A549 (cell line): ENCODE data around the gene SPIB. TPM values are rescaled to one million over a fixed set of nuclear protein-coding genes. Genes with fewer than 3 reads are reported as not detected.

Source experiments
- BHLHE40 ChIP-seq: IDR thresholded peaks from 2 replicates; pipeline ENCODE4 v1.6.1; 2012; ENCODE audit warnings: low read depth, low read length, inconsistent platforms
- CEBPB ChIP-seq, 2 experiments: fragments of >200 bp in 1 of 2; sonication (Bioruptor Twin) in 1 of 2; formaldehyde crosslinking in 1 of 2; IDR thresholded peaks; 2 replicates each; pipeline ENCODE4 v1.6.1; 2012 to 2016
- CHD2 ChIP-seq: fragments of 150-350 bp; IDR thresholded peaks from 2 replicates; pipeline ENCODE4 v1.6.1; 2014; ENCODE audit warnings: low read length; ENCODE audit not compliant: partially characterized antibody
- CHD4 ChIP-seq: fragments of 200-600 bp; sonication (generic); IDR thresholded peaks from 2 replicates; pipeline ENCODE4 v1.6.1; 2016; ENCODE audit warnings: antibody characterized with exemption, mild to moderate bottlenecking, borderline replicate concordance
- E2F6 ChIP-seq: IDR thresholded peaks from 2 replicates; pipeline ENCODE4 v1.6.1; 2012; ENCODE audit warnings: low read depth, borderline replicate concordance
- EHMT2 ChIP-seq: fragments of 200-600 bp; sonication (generic); IDR thresholded peaks from 2 replicates; pipeline ENCODE4 v1.6.1; 2016; ENCODE audit warnings: antibody characterized with exemption, low read depth, mild to moderate bottlenecking, moderate library complexity
- ESRRA ChIP-seq: fragments of 150-350 bp; IDR thresholded peaks from 2 replicates; pipeline ENCODE4 v1.6.1; 2014; ENCODE audit warnings: mild to moderate bottlenecking, low read length, borderline replicate concordance
- GATA3 ChIP-seq: IDR thresholded peaks from 2 replicates; pipeline ENCODE4 v1.6.1; 2012; ENCODE audit warnings: borderline replicate concordance
- HDAC2 ChIP-seq: fragments of 200-600 bp; sonication (generic); IDR thresholded peaks from 2 replicates; pipeline ENCODE4 v1.6.1; 2016
- HMGXB4 ChIP-seq: fragments of 250-450 bp; sonication (Bioruptor Pico); IDR thresholded peaks from 2 replicates; pipeline ENCODE4 v1.5.0; 2021; ENCODE audit warnings: mild to moderate bottlenecking, moderate library complexity, borderline replicate concordance
- HOXB13 ChIP-seq: fragments of 250-450 bp; sonication (Bioruptor Pico); IDR thresholded peaks from 2 replicates; pipeline ENCODE4 v1.5.0; 2020; ENCODE audit warnings: low read depth, mild to moderate bottlenecking, moderate library complexity
- JUN ChIP-seq, 2 experiments: fragments of >200 bp; sonication (Bioruptor Twin); formaldehyde crosslinking; IDR thresholded peaks; 2 replicates in 1 of 2; 3 replicates in 1 of 2; pipeline ENCODE4 v1.6.1; 2016 to 2017
- JUNB ChIP-seq: fragments of >200 bp; sonication (Bioruptor Twin); formaldehyde crosslinking; IDR thresholded peaks from 2 replicates; pipeline ENCODE4 v1.6.1; 2016
- KDM1A ChIP-seq: fragments of 200-600 bp; sonication (generic); IDR thresholded peaks from 2 replicates; pipeline ENCODE4 v1.6.1; 2016; ENCODE audit warnings: low read depth, mild to moderate bottlenecking
- MAFK ChIP-seq: fragments of 450-650 bp; IDR thresholded peaks from 2 replicates; pipeline ENCODE4 v1.6.1; 2014; ENCODE audit not compliant: partially characterized antibody
- MAX ChIP-seq: IDR thresholded peaks from 2 replicates; pipeline ENCODE4 v1.6.1; 2012
- MAZ ChIP-seq: fragments of 150-350 bp; IDR thresholded peaks from 2 replicates; pipeline ENCODE4 v1.6.1; 2014; ENCODE audit warnings: antibody characterized with exemption, low read depth, low read length, borderline replicate concordance
- NPAS2 ChIP-seq: fragments of 250-450 bp; sonication (Bioruptor Pico); IDR thresholded peaks from 2 replicates; pipeline ENCODE4 v1.8.0; 2022; ENCODE audit warnings: mild to moderate bottlenecking, moderate library complexity, borderline replicate concordance
- NR3C1 ChIP-seq: fragments of >200 bp; sonication (Bioruptor Twin); formaldehyde crosslinking; IDR thresholded peaks from 3 replicates; pipeline ENCODE4 v1.6.1; 2017
- PBX3 ChIP-seq: IDR thresholded peaks from 2 replicates; pipeline ENCODE4 v1.6.1; 2012
- PHF8 ChIP-seq: fragments of 200-600 bp; sonication (generic); IDR thresholded peaks from 2 replicates; pipeline ENCODE4 v1.6.1; 2016; ENCODE audit warnings: low read depth, mild to moderate bottlenecking, antibody characterized with exemption, moderate library complexity, borderline replicate concordance
- POLR2A ChIP-seq: IDR thresholded peaks from 2 replicates; pipeline ENCODE4 v1.6.1; 2012; ENCODE audit warnings: mild to moderate bottlenecking, low read length
- POLR2AphosphoS2 ChIP-seq: conservative IDR thresholded peaks from 2 replicates; pipeline ENCODE4 v1.6.1; 2012; ENCODE audit warnings: low read length, improper control_type of control experiment, inconsistent platforms
- RAD21 ChIP-seq, 2 experiments: fragments of >200 bp in 1 of 2; sonication (Bioruptor Twin) in 1 of 2; formaldehyde crosslinking in 1 of 2; IDR thresholded peaks in 1 of 2; conservative IDR thresholded peaks in 1 of 2; 2 replicates in 1 of 2; 3 replicates in 1 of 2; pipeline ENCODE4 v1.6.1; 2012 to 2018; ENCODE audit warnings: inconsistent platforms in 1 of 2
- RCOR1 ChIP-seq: fragments of 150-350 bp; IDR thresholded peaks from 2 replicates; pipeline ENCODE4 v1.6.1; 2014; ENCODE audit warnings: antibody characterized with exemption, low read length, low read depth
- RFX5 ChIP-seq: fragments of 450-650 bp; IDR thresholded peaks from 2 replicates; pipeline ENCODE4 v1.7.1; 2014; ENCODE audit warnings: antibody characterized with exemption, mild to moderate bottlenecking, moderate library complexity
- RNF2 ChIP-seq: fragments of 200-600 bp; sonication (generic); IDR thresholded peaks from 2 replicates; pipeline ENCODE4 v1.6.1; 2016; ENCODE audit warnings: low read depth, mild to moderate bottlenecking, antibody characterized with exemption, moderate library complexity, borderline replicate concordance
- SREBF2 ChIP-seq: fragments of 450-650 bp; IDR thresholded peaks from 2 replicates; pipeline ENCODE4 v1.6.1; 2014; ENCODE audit warnings: mild to moderate bottlenecking, moderate library complexity
- TFCP2L1 ChIP-seq: fragments of 250-450 bp; sonication (Bioruptor Pico); IDR thresholded peaks from 2 replicates; pipeline ENCODE4 v1.5.0; 2021; ENCODE audit warnings: mild to moderate bottlenecking
- TP53 ChIP-seq: fragments of 250-450 bp; sonication (Bioruptor Pico); IDR thresholded peaks from 2 replicates; pipeline ENCODE4 v1.5.0; 2021; ENCODE audit warnings: mild to moderate bottlenecking, moderate library complexity
- ZC3H11A ChIP-seq: fragments of 450-650 bp; IDR thresholded peaks from 2 replicates; pipeline ENCODE4 v1.6.1; 2014; ENCODE audit warnings: antibody characterized with exemption, mild to moderate bottlenecking
- ZFP36 ChIP-seq: fragments of 450-650 bp; IDR thresholded peaks from 2 replicates; pipeline ENCODE4 v1.6.1; 2014; ENCODE audit warnings: borderline replicate concordance; ENCODE audit not compliant: partially characterized antibody
- ZNF302 ChIP-seq: fragments of 250-450 bp; sonication (Bioruptor Pico); IDR thresholded peaks from 2 replicates; pipeline ENCODE4 v1.9.0; 2021; ENCODE audit warnings: inconsistent platforms, mild to moderate bottlenecking, moderate library complexity
- ZSCAN20 ChIP-seq: fragments of 250-450 bp; sonication (Bioruptor Pico); IDR thresholded peaks from 2 replicates; pipeline ENCODE4 v1.8.0; 2022; ENCODE audit warnings: mild to moderate bottlenecking, moderate library complexity
- polyA plus RNA-seq, 4 experiments: library from polyadenylated mRNA; depleted of rRNA in 3 of 4; stranded (reverse); fragments of >200 nt; fragmentation: RNase III in 1 of 4; extraction: RNeasy Plus Mini Kit Qiagen cat#74134 plus additional on column Dnase treatment in 1 of 4; gene quantifications; 2 replicates in 3 of 4; 3 replicates in 1 of 4; pipeline ENCODE4 v1.2.3, GENCODE V29; 2011 to 2017
- TF ChIP-seq, protein P1 (sequence below): fragments of 450-650 bp; IDR thresholded peaks from 2 replicates; pipeline ENCODE4 v1.6.1; 2014; ENCODE audit warnings: antibody characterized with exemption
- TF ChIP-seq, protein P2 (sequence below): fragments of >200 bp; sonication (Bioruptor Twin); formaldehyde crosslinking; IDR thresholded peaks from 3 replicates; pipeline ENCODE4 v1.5.1; 2016
- TF ChIP-seq, protein P3 (sequence below): fragments of 250-450 bp; sonication (Bioruptor Pico); IDR thresholded peaks from 2 replicates; pipeline ENCODE4 v1.5.0; 2020; ENCODE audit warnings: low read depth, mild to moderate bottlenecking, moderate library complexity

SPIB gene
- polyA plus RNA-seq, 2 of the 4 experiments (the other 2 are of a cell fraction) = 0.03 TPM; not detected in 1

- TF ChIP-seq BHLHE40 (0 out of 2 replicates have a peak, but pooled peaks have one; percentile 13), TFCP2L1 (no peak), HDAC2 (no peak), PBX3 (no peak), RCOR1 (0 out of 2 replicates have a peak, but pooled peaks have one; percentile 52), HMGXB4 (no peak), PHF8 (peak; percentile 98), E2F6 (peak; percentile 35; the same call in 1 of the 2 replicates), NPAS2 (CRISPR knock-in tag) (no peak), CHD4 (no peak), CEBPB (IDR thresholded peaks at IDR 0.05) (no peak), NR3C1 (no peak), MAZ (peak; percentile 75; the same call in 1 of the 2 replicates), POLR2A (peak; percentile 96), ESRRA (no peak), KDM1A (no peak), CHD2 (no peak), JUNB (no peak), ZC3H11A (no peak), MAFK (peak; percentile 92), HOXB13 (no peak), RAD21 (conservative IDR thresholded peaks at IDR 0.05 in 1 of 2, IDR thresholded peaks at IDR 0.05 in 1 of 2) (no peak), ZSCAN20 (no peak), ZFP36 (no peak), RNF2 (no peak; the same call in 1 of the 2 replicates), SREBF2 (no peak), POLR2AphosphoS2 (no peak), JUN (IDR thresholded peaks at IDR 0.05) (peak; percentile 83 to 93), TP53 (CRISPR knock-in tag) (no peak), RFX5 (peak; percentile 86), MAX (peak; percentile 78), ZNF302 (CRISPR knock-in tag) (no peak), GATA3 (no peak), EHMT2 (no peak)
- TF ChIP-seq, protein P1, sequence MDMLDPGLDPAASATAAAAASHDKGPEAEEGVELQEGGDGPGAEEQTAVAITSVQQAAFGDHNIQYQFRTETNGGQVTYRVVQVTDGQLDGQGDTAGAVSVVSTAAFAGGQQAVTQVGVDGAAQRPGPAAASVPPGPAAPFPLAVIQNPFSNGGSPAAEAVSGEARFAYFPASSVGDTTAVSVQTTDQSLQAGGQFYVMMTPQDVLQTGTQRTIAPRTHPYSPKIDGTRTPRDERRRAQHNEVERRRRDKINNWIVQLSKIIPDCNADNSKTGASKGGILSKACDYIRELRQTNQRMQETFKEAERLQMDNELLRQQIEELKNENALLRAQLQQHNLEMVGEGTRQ = 0 out of 2 replicates have a peak, but pooled peaks have one; percentile 18
- TF ChIP-seq, protein P2, sequence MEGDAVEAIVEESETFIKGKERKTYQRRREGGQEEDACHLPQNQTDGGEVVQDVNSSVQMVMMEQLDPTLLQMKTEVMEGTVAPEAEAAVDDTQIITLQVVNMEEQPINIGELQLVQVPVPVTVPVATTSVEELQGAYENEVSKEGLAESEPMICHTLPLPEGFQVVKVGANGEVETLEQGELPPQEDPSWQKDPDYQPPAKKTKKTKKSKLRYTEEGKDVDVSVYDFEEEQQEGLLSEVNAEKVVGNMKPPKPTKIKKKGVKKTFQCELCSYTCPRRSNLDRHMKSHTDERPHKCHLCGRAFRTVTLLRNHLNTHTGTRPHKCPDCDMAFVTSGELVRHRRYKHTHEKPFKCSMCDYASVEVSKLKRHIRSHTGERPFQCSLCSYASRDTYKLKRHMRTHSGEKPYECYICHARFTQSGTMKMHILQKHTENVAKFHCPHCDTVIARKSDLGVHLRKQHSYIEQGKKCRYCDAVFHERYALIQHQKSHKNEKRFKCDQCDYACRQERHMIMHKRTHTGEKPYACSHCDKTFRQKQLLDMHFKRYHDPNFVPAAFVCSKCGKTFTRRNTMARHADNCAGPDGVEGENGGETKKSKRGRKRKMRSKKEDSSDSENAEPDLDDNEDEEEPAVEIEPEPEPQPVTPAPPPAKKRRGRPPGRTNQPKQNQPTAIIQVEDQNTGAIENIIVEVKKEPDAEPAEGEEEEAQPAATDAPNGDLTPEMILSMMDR = no peak
- TF ChIP-seq, protein P3, sequence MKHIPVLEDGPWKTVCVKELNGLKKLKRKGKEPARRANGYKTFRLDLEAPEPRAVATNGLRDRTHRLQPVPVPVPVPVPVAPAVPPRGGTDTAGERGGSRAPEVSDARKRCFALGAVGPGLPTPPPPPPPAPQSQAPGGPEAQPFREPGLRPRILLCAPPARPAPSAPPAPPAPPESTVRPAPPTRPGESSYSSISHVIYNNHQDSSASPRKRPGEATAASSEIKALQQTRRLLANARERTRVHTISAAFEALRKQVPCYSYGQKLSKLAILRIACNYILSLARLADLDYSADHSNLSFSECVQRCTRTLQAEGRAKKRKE (CRISPR knock-in tag) = no peak
Observed at GRCh38 chr19:50476224-50476906, 57.6 kb downstream of the SPIB start, which contains the start of the genes EMC10 and GARIN5A (continued).
